GM12875 (cell line): Measurements from ENCODE around the gene HOTAIR.

Experiments used
- H3K4me3 ChIP-seq: one replicate; pipeline ENCODE4 v1.5.1; 2011; ENCODE audit warnings: low read depth, low read length, control low read depth
- CTCF ChIP-seq: IDR thresholded peaks from 2 replicates; pipeline ENCODE4 v1.5.1; 2011; ENCODE audit warnings: low read depth, mild to moderate bottlenecking, control low read depth, inconsistent platforms, low read length, moderate library complexity, borderline replicate concordance; ENCODE audit not compliant: insufficient read depth

Gene HOTAIR

DNA sequence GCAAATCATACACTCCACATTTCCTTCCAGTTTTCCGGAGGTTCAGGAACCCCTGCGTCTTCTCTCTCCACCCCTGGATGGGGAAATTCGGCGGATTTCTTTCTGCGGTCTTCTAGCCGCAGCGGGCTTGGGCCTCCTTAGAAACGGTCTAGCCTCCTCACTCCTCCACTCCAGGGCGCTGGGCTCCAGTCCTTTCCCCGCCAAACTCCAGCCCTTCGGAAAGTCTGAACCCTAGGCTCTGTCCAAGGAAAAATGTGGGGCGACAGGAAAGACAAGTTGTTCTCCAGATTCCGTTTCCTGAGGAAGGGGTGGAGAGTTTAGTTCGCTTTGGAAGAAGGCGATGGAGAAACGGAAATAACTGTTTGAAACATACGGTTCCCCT, 8.8 kb upstream of the HOTAIR start:
- H3K4me3 ChIP-seq: no peak overlapping the region
- no peak for TF ChIP-seq CTCF

DNA sequence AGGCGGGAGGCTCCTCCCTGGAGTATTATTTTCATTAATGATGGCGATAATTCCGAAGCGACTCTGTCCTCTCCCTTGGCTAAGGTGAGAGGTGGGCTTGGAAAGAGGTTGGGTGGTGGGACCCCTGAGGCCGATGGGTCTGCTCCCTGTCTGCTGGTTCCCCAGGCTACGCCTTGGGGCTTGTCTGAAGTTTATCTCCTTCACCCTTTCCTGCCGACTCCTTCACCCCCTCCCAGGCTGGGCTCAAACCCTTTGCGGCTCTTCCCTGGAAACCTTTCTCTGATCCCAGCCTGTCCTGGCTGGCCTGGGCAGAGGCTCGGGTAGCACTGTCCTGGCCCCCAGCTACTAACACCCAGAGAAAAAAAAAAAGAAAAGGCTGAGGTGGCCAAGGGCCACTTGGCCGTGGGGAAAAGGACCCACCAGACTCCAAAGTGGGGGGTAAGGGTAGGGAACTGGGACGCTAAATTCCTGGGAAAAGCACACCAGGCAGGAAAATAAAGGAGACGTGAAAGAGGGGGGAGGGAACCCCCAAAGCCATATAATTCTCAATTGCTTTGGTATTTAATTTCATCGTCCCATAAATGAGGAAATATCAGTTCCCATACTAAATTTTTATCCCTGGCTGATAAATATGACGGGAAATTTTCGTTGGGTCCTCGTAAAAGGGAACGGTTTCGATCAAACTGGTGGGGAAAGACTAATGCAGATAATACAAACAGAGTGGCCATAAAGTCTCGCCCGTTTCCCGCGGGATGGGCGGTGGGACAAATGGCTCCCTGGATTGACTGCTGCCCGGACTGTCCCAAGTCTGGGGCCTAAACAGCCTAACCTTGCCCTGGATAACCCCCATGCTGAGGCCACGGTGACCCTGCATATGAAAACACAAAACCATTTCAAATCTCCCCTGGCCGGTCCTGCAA, 8.2 kb upstream of the HOTAIR start:
- no peak overlapping the region for H3K4me3 ChIP-seq
- TF ChIP-seq CTCF: no peak

- TF ChIP-seq CTCF: no peak
- no peak overlapping the region for H3K4me3 ChIP-seq
Measured at GRCh38 chr12:53981634-53982565, 7.1 kb upstream of the HOTAIR start.

GRCh38 chr12:53980802-53981496, 6.2 kb upstream of the HOTAIR start:
- no peak overlapping the region for H3K4me3 ChIP-seq
- no peak for TF ChIP-seq CTCF

- no peak for TF ChIP-seq CTCF
- H3K4me3 ChIP-seq: no peak overlapping the region
Measured at GRCh38 chr12:53980104-53980801, 5.5 kb upstream of the HOTAIR start.
